ENCODE data around the gene FRMD5.

GRCh38 chr15:44145495-44145894, 49.6 kb downstream of the FRMD5 start:
- TF ChIP-seq, protein P1, sequence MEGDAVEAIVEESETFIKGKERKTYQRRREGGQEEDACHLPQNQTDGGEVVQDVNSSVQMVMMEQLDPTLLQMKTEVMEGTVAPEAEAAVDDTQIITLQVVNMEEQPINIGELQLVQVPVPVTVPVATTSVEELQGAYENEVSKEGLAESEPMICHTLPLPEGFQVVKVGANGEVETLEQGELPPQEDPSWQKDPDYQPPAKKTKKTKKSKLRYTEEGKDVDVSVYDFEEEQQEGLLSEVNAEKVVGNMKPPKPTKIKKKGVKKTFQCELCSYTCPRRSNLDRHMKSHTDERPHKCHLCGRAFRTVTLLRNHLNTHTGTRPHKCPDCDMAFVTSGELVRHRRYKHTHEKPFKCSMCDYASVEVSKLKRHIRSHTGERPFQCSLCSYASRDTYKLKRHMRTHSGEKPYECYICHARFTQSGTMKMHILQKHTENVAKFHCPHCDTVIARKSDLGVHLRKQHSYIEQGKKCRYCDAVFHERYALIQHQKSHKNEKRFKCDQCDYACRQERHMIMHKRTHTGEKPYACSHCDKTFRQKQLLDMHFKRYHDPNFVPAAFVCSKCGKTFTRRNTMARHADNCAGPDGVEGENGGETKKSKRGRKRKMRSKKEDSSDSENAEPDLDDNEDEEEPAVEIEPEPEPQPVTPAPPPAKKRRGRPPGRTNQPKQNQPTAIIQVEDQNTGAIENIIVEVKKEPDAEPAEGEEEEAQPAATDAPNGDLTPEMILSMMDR (IDR thresholded peaks at IDR 0.05) = no peak
- TF ChIP-seq POLR2A (IDR thresholded peaks at IDR 0.05) = no peak
